BJ (cell line): ENCODE measurements around the gene GALK2. TPM values are rescaled to one million over a fixed set of nuclear protein-coding genes. Genes with fewer than 3 reads are reported as not detected.

Experiments
- CTCF ChIA-PET: fragments of 350-600 bp; formaldehyde crosslinking; extraction: SDS; loops from one replicate; lab custom pipeline; 2021; ENCODE audit warnings: antibody characterized with exemption, inconsistent platforms; lab: Yijun Ruan, JAX
- POLR2A ChIA-PET: fragments of 300-600 bp; sonication (Branson Sonifier 250); formaldehyde crosslinking; extraction: SDS; loops from one replicate; lab custom pipeline; 2021; ENCODE audit warnings: antibody characterized with exemption; lab: Charles Lee
- DNase-seq: peaks from one replicate; pipeline ENCODE4 v3.0.0-alpha.2; 2011; ENCODE audit warnings: low read depth
- H3K27me3 ChIP-seq: 2 replicates; pipeline ENCODE4 v1.6.0; 2011; ENCODE audit warnings: low read length; ENCODE audit not compliant: control insufficient read depth, insufficient read depth
- H3K36me3 ChIP-seq: 2 replicates; pipeline ENCODE4 v1.5.1; 2011; ENCODE audit warnings: low read length; ENCODE audit not compliant: control insufficient read depth, insufficient read depth
- H3K4me3 ChIP-seq: 2 replicates; pipeline ENCODE4 v1.5.1; 2011; ENCODE audit warnings: low read depth, mild to moderate bottlenecking, control low read depth, low read length
- CTCF ChIP-seq: IDR thresholded peaks from 2 replicates; pipeline ENCODE4 v1.5.1; 2011; ENCODE audit warnings: low read depth, mild to moderate bottlenecking, control low read depth, inconsistent platforms, low read length, moderate library complexity; ENCODE audit not compliant: insufficient read depth
- polyA plus RNA-seq: library from polyadenylated mRNA; depleted of rRNA; stranded (reverse); fragments of >200 nt; gene quantifications from 2 replicates; pipeline ENCODE4 v1.2.3, GENCODE V29; 2011

GALK2 gene
- polyA plus RNA-seq, 1 experiment, result 19.4 TPM

DNA sequence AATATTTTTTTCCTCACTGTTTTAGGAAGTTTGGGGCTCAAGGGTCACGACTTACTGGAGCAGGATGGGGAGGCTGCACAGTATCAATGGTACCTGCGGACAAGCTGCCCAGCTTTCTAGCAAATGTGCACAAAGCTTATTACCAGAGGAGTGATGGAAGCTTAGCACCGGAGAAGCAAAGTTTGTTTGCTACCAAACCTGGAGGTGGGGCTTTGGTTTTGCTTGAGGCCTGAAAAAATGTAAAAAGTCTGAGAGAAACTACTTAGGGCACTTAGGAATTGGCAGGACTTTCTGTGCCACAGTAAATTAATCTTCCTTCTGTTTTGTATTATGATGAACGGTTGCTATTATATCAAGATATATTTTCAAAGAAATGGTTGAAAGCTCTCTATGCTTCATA is 157.9 kb downstream of the GALK2 start:
- CTCF ChIA-PET, result no interaction called here
- TF ChIP-seq CTCF, result no peak
- H3K27me3 ChIP-seq, result no peaks in the 10 kb centered on the region
- H3K4me3 ChIP-seq, result no peak overlapping the region
- no peaks in the 10 kb centered on the region for H3K36me3 ChIP-seq
- POLR2A ChIA-PET, result no interaction called here
- DNase-seq, result no peak

GRCh38 chr15:49328941-49329340 is 158.9 kb downstream of the GALK2 start:
- TF ChIP-seq CTCF, result no peak
- ChIA-PET POLR2A (no interaction called here), CTCF (no interaction called here)
- H3K4me3 ChIP-seq, result no peak overlapping the region
- DNase-seq, result no peak
- no peaks in the 10 kb centered on the region for H3K27me3 ChIP-seq
- no peaks in the 10 kb centered on the region for H3K36me3 ChIP-seq

- Histone ChIP-seq H3K36me3 (no peaks in the 10 kb centered on the region), H3K27me3 (no peaks in the 10 kb centered on the region), H3K4me3 (no peak overlapping the region)
- ChIA-PET CTCF (no interaction called here), POLR2A (no interaction called here)
- no peak for DNase-seq
- TF ChIP-seq CTCF, result no peak
Measured at GRCh38 chr15:49330166-49330565, 160.1 kb downstream of the GALK2 start.

GRCh38 chr15:49331442-49331841 is 161.4 kb downstream of the GALK2 start:
- no peak for DNase-seq
- Histone ChIP-seq H3K27me3 (no peaks in the 10 kb centered on the region), H3K36me3 (no peaks in the 10 kb centered on the region), H3K4me3 (no peak overlapping the region)
- POLR2A ChIA-PET, result no interaction called here
- CTCF ChIA-PET, result interaction anchor here (0.9 to 1.3 kb wide), 2 partner anchors 11 kb away, joined by 3 read pairs; no protein-coding TSS in a partner anchor
- TF ChIP-seq CTCF, result no peak

GRCh38 chr15:49331951-49332350 is 161.9 kb downstream of the GALK2 start:
- no peak for DNase-seq
- Histone ChIP-seq H3K36me3 (no peaks in the 10 kb centered on the region), H3K4me3 (no peak overlapping the region), H3K27me3 (no peaks in the 10 kb centered on the region)
- TF ChIP-seq CTCF, result no peak
- POLR2A ChIA-PET, result no interaction called here
- CTCF ChIA-PET, result interaction anchor here (0.9 to 1.3 kb wide), 2 partner anchors 10 to 12 kb away, joined by 3 read pairs; no protein-coding TSS in a partner anchor
